GM23338 (cell line): ENCODE measurements around the gene OBSL1. TPM values are rescaled to one million over a fixed set of nuclear protein-coding genes. Genes with fewer than 3 reads are reported as not detected.
A peak's percentile ranks its signal among the peaks of the same experiment; 100 is the strongest.

Experiments
- ATAC-seq: fragments of 200-7000 bp; cut with Tn5 transposase; 3 replicates; pipeline ENCODE4 v1.9.1; 2020
- DNase-seq: peaks from one replicate; pipeline ENCODE4 v3.0.0-alpha.2; 2015; ENCODE audit warnings: low spot score
- H2AFZ ChIP-seq: fragments of 200-600 bp; sonication (generic); 2 replicates; pipeline ENCODE4 v1.8.0; 2016; ENCODE audit warnings: antibody characterized with exemption, mild to moderate bottlenecking, moderate library complexity
- H3F3A ChIP-seq: fragments of 200-600 bp; sonication (generic); replicated peaks from 2 replicates; pipeline ENCODE4 v1.8.0; 2017; ENCODE audit warnings: antibody characterized with exemption, mixed run types, low read depth
- H3K27ac ChIP-seq: fragments of 200-600 bp; sonication (generic); 2 replicates; pipeline ENCODE4 v1.6.1; 2016; ENCODE audit warnings: low read depth
- H3K27me3 ChIP-seq: fragments of 200-600 bp; sonication (generic); 2 replicates; pipeline ENCODE4 v1.8.0; 2016; ENCODE audit warnings: mild to moderate bottlenecking, mixed run types, moderate library complexity; ENCODE audit not compliant: insufficient read depth
- H3K36me3 ChIP-seq: fragments of 200-600 bp; sonication (generic); 2 replicates; pipeline ENCODE4 v1.8.0; 2016; ENCODE audit warnings: mild to moderate bottlenecking; ENCODE audit not compliant: insufficient read depth
- H3K4me1 ChIP-seq: fragments of 200-600 bp; sonication (generic); 2 replicates; pipeline ENCODE4 v1.8.0; 2016; ENCODE audit warnings: mild to moderate bottlenecking, moderate library complexity; ENCODE audit not compliant: insufficient read depth
- H3K4me2 ChIP-seq: fragments of 200-600 bp; sonication (generic); 2 replicates; pipeline ENCODE4 v1.7.1; 2017; ENCODE audit warnings: mixed run types
- H3K4me3 ChIP-seq: fragments of 200-600 bp; sonication (generic); 2 replicates; pipeline ENCODE4 v1.6.1; 2016; ENCODE audit warnings: mixed run types
- H3K79me2 ChIP-seq: fragments of 200-600 bp; sonication (generic); replicated peaks from 2 replicates; pipeline ENCODE4 v1.8.0; 2017; ENCODE audit warnings: mild to moderate bottlenecking; ENCODE audit not compliant: insufficient read depth
- H3K9me2 ChIP-seq: fragments of 200-600 bp; sonication (generic); 2 replicates; pipeline ENCODE4 v1.8.0; 2017; ENCODE audit not compliant: insufficient read depth
- H4K20me1 ChIP-seq: fragments of 200-600 bp; sonication (generic); replicated peaks from 2 replicates; pipeline ENCODE4 v1.8.0; 2017; ENCODE audit warnings: mild to moderate bottlenecking; ENCODE audit not compliant: insufficient read depth
- H3K27ac Mint-ChIP-seq: 2 replicates; pipeline ENCODE4 v1.8.0; 2020; ENCODE audit warnings: inconsistent platforms, mild to moderate bottlenecking, moderate library complexity, mixed read lengths
- H3K27me3 Mint-ChIP-seq: 3 replicates; pipeline ENCODE4 v1.8.0; 2022; ENCODE audit warnings: low read depth, mild to moderate bottlenecking, moderate library complexity, mixed read lengths, inconsistent platforms; ENCODE audit not compliant: insufficient read depth, poor library complexity
- H3K36me3 Mint-ChIP-seq: 3 replicates; pipeline ENCODE4 v1.8.0; 2021; ENCODE audit warnings: low read depth, mild to moderate bottlenecking, inconsistent platforms, moderate library complexity, mixed read lengths
- H3K4me1 Mint-ChIP-seq: 3 replicates; pipeline ENCODE4 v1.8.0; 2020; ENCODE audit warnings: mild to moderate bottlenecking, inconsistent platforms, mixed read lengths
- H3K4me3 Mint-ChIP-seq: 3 replicates; pipeline ENCODE4 v1.8.0; 2021; ENCODE audit warnings: moderate library complexity, mild to moderate bottlenecking, inconsistent platforms, mixed read lengths
- H3K9me3 Mint-ChIP-seq: 3 replicates; pipeline ENCODE4 v1.8.0; 2020; ENCODE audit warnings: moderate library complexity, mild to moderate bottlenecking, inconsistent platforms, mixed read lengths
- CREB1 ChIP-seq: fragments of 250-450 bp; sonication (Bioruptor Pico); IDR thresholded peaks from 2 replicates; pipeline ENCODE4 v1.5.0; 2020; ENCODE audit warnings: low read depth, mild to moderate bottlenecking, moderate library complexity
- ETS1 ChIP-seq: IDR thresholded peaks from 2 replicates; pipeline ENCODE4 v1.6.1; 2016; ENCODE audit warnings: antibody characterized with exemption
- EZH2 ChIP-seq: fragments of 200-600 bp; sonication (generic); IDR thresholded peaks from one replicate; pipeline ENCODE4 v1.8.0; 2017; ENCODE audit warnings: antibody characterized with exemption, mild to moderate bottlenecking, low read depth; ENCODE audit not compliant: unreplicated experiment
- EZH2phosphoT487 ChIP-seq: fragments of 200-600 bp; sonication (generic); IDR thresholded peaks from one replicate; pipeline ENCODE4 v1.8.1; 2018; ENCODE audit warnings: antibody characterized with exemption; ENCODE audit not compliant: unreplicated experiment
- JUNB ChIP-seq: IDR thresholded peaks from one replicate; pipeline ENCODE4 v1.6.1; 2016; ENCODE audit warnings: antibody characterized with exemption; ENCODE audit not compliant: unreplicated experiment
- NANOG ChIP-seq: IDR thresholded peaks from 2 replicates; pipeline ENCODE4 v1.6.1; 2016; ENCODE audit warnings: antibody characterized with exemption, borderline replicate concordance
- POLR2AphosphoS5 ChIP-seq: IDR thresholded peaks from 2 replicates; pipeline ENCODE4 v1.6.1; 2016; ENCODE audit warnings: antibody characterized with exemption, low read depth
- REST ChIP-seq: IDR thresholded peaks from one replicate; pipeline ENCODE4 v1.6.1; 2018; ENCODE audit warnings: antibody characterized with exemption; ENCODE audit not compliant: unreplicated experiment
- STAT1 ChIP-seq: IDR thresholded peaks from one replicate; pipeline ENCODE4 v1.6.1; 2016; ENCODE audit warnings: antibody characterized with exemption; ENCODE audit not compliant: unreplicated experiment
- ZNF114 ChIP-seq: fragments of 250-450 bp; sonication (Bioruptor Pico); IDR thresholded peaks from 2 replicates; pipeline ENCODE4 v1.5.0; 2020; ENCODE audit warnings: mild to moderate bottlenecking, moderate library complexity
- ZNF331 ChIP-seq: fragments of 250-450 bp; sonication (Bioruptor Pico); IDR thresholded peaks from 2 replicates; pipeline ENCODE4 v1.5.0; 2020; ENCODE audit warnings: low read depth, mild to moderate bottlenecking, moderate library complexity
- polyA plus RNA-seq: library from polyadenylated mRNA; unstranded; fragments of >200 nt; fragmentation: Nextera tagmentation; extraction: Ambion mirVana; gene quantifications from 2 replicates; pipeline ENCODE4 v1.2.1, GENCODE V29; 2016
- total RNA-seq: library from RNA; depleted of rRNA; stranded (reverse); fragments of >200 nt; shearing (Covaris generic); gene quantifications from 2 replicates; pipeline ENCODE4 v1.2.3, GENCODE V29; 2014

The OBSL1 gene
- total and polyA plus RNA-seq, 2 experiments from 2014 or later: 94.9 to 207 TPM

GRCh38 chr2:219567791-219568361 lies 3.5 kb downstream of the OBSL1 start:
- H3K27ac Mint-ChIP-seq: no peak overlapping the region
- peaks cover 36% of the 10 kb centered on the region for H3F3A ChIP-seq
- ATAC-seq: no peak; the same call in 2 of the 3 replicates
- H3K27me3 Mint-ChIP-seq: peaks cover 34% of the 10 kb centered on the region
- TF ChIP-seq ZNF114 (CRISPR knock-in tag): no peak
- no peak for TF ChIP-seq STAT1
- 0 out of 2 replicates have a peak, but pooled peaks have one; percentile 25 for TF ChIP-seq POLR2AphosphoS5
- no peak for TF ChIP-seq EZH2phosphoT487
- peaks cover 58% of the 10 kb centered on the region for H3K4me1 ChIP-seq
- H3K4me1 Mint-ChIP-seq: peaks cover 66% of the 10 kb centered on the region
- H3K9me3 Mint-ChIP-seq: peaks cover 2% of the 10 kb centered on the region; the same call in 2 of the 3 replicates
- no peak overlapping the region for H3K4me3 ChIP-seq
- H2AFZ ChIP-seq: no peak overlapping the region
- H3K9me2 ChIP-seq: no peaks in the 10 kb centered on the region
- H3K79me2 ChIP-seq: peaks cover 20% of the 10 kb centered on the region; the same call in 1 of the 2 replicates
- H3K36me3 Mint-ChIP-seq: peaks cover 69% of the 10 kb centered on the region
- DNase-seq: peak; percentile 60
- H3K27me3 ChIP-seq: peaks cover 13% of the 10 kb centered on the region
- peaks cover 5% of the 10 kb centered on the region; the same call in 1 of the 2 replicates for H3K36me3 ChIP-seq
- H3K4me3 Mint-ChIP-seq: no peak overlapping the region; the same call in 2 of the 3 replicates
- no peaks in the 10 kb centered on the region for H4K20me1 ChIP-seq
- H3K27ac ChIP-seq: no peak overlapping the region
- no peak overlapping the region for H3K4me2 ChIP-seq

- Histone ChIP-seq H3K36me3 (peaks cover 8% of the 10 kb centered on the region; the same call in 1 of the 2 replicates), H3F3A (peaks cover 43% of the 10 kb centered on the region), H3K4me2 (no peak overlapping the region), H4K20me1 (no peaks in the 10 kb centered on the region), H3K4me3 (no peak overlapping the region), H2AFZ (no peak overlapping the region), H3K79me2 (peaks cover 20% of the 10 kb centered on the region; the same call in 1 of the 2 replicates), H3K27ac (no peak overlapping the region), H3K27me3 (peaks cover 13% of the 10 kb centered on the region), H3K9me2 (no peaks in the 10 kb centered on the region), H3K4me1 (peaks cover 61% of the 10 kb centered on the region)
- Mint-ChIP-seq H3K36me3 (peaks cover 77% of the 10 kb centered on the region), H3K4me3 (no peak overlapping the region), H3K4me1 (peaks cover 70% of the 10 kb centered on the region), H3K27me3 (peaks cover 41% of the 10 kb centered on the region), H3K27ac (no peak overlapping the region), H3K9me3 (peaks cover 2% of the 10 kb centered on the region; the same call in 2 of the 3 replicates)
- DNase-seq: no peak
- no peak for TF ChIP-seq JUNB
- no peak for TF ChIP-seq EZH2phosphoT487
- TF ChIP-seq POLR2AphosphoS5: no peak
- TF ChIP-seq NANOG: no peak
- TF ChIP-seq REST: no peak
- TF ChIP-seq ETS1: no peak
- no peak for TF ChIP-seq ZNF331
- TF ChIP-seq EZH2: no peak
- TF ChIP-seq CREB1 (CRISPR knock-in tag): no peak
- no peak for TF ChIP-seq ZNF114 (CRISPR knock-in tag)
- ATAC-seq: no peak
Measured at GRCh38 chr2:219567131-219567530, 4.2 kb downstream of the OBSL1 start.
